DOHH2 (cell line): ENCODE data around the gene ABCF3.

Source experiments
- H3F3A ChIP-seq: fragments of 200-600 bp; sonication (generic), shearing (Covaris generic); 2 replicates; pipeline ENCODE4 v1.6.0; 2016; ENCODE audit warnings: antibody characterized with exemption, mild to moderate bottlenecking; ENCODE audit not compliant: control insufficient read depth, insufficient read depth
- H3K27ac ChIP-seq: fragments of 200-600 bp; sonication (generic); 2 replicates; pipeline ENCODE4 v1.5.1; 2014; ENCODE audit warnings: low read depth, mild to moderate bottlenecking, low read length, moderate library complexity
- H3K27me3 ChIP-seq: fragments of 200-600 bp; sonication (generic); 2 replicates; pipeline ENCODE4 v1.6.1; 2014; ENCODE audit warnings: mild to moderate bottlenecking, low read length, mixed read lengths; ENCODE audit not compliant: control insufficient read depth
- H3K36me3 ChIP-seq: fragments of 200-600 bp; sonication (generic); 2 replicates; pipeline ENCODE4 v1.6.1; 2014; ENCODE audit warnings: mild to moderate bottlenecking, low read length, moderate library complexity, mixed read lengths; ENCODE audit not compliant: control insufficient read depth
- H3K4me1 ChIP-seq: fragments of 200-600 bp; sonication (generic); 2 replicates; pipeline ENCODE4 v1.6.1; 2014; ENCODE audit warnings: mild to moderate bottlenecking, low read length, mixed read lengths; ENCODE audit not compliant: control insufficient read depth
- H3K4me2 ChIP-seq: fragments of 200-600 bp; sonication (generic); 2 replicates; pipeline ENCODE4 v1.6.0; 2014; ENCODE audit warnings: mild to moderate bottlenecking, low read length, moderate library complexity
- H3K4me3 ChIP-seq: fragments of 200-600 bp; sonication (generic); 2 replicates; pipeline ENCODE4 v1.5.1; 2014; ENCODE audit warnings: mild to moderate bottlenecking, low read length, mixed read lengths
- H3K79me2 ChIP-seq: fragments of 200-600 bp; sonication (generic); 2 replicates; pipeline ENCODE4 v1.6.1; 2014; ENCODE audit warnings: mild to moderate bottlenecking, low read length, mixed read lengths; ENCODE audit not compliant: control insufficient read depth
- H3K9me2 ChIP-seq: fragments of 200-600 bp; sonication (generic); replicated peaks from 2 replicates; pipeline ENCODE4 v1.6.1; 2014; ENCODE audit warnings: mild to moderate bottlenecking, low read length, mixed read lengths; ENCODE audit not compliant: control insufficient read depth
- H3K9me3 ChIP-seq: fragments of 200-600 bp; sonication (generic); 2 replicates; pipeline ENCODE4 v1.6.1; 2014; ENCODE audit warnings: antibody characterized with exemption, low read length, mixed read lengths; ENCODE audit not compliant: control insufficient read depth, insufficient read depth
- H4K20me1 ChIP-seq: fragments of 200-600 bp; sonication (generic); 2 replicates; pipeline ENCODE4 v1.6.0; 2014; ENCODE audit warnings: low read depth, mild to moderate bottlenecking, antibody characterized with exemption, low read length, moderate library complexity; ENCODE audit not compliant: control insufficient read depth, insufficient read depth
- CTCF ChIP-seq: fragments of 200-600 bp; sonication (generic); IDR thresholded peaks from one replicate; pipeline ENCODE4 v1.5.1; 2014; ENCODE audit warnings: antibody characterized with exemption, mild to moderate bottlenecking, low read depth, low read length; ENCODE audit not compliant: poor library complexity, severe bottlenecking
- EZH2phosphoT487 ChIP-seq: fragments of 200-600 bp; sonication (generic); IDR thresholded peaks from 2 replicates; pipeline ENCODE4 v1.6.1; 2017; ENCODE audit warnings: borderline replicate concordance, mild to moderate bottlenecking, antibody characterized with exemption, low read length, moderate library complexity, mixed read lengths

ABCF3 gene

GRCh38 chr3:184186184-184186901 lies at the start of gene ABCF3:
TSS of gene ABCF3 (plus strand) at chr3:184186199. CDS start at chr3:184186208, 9 bp downstream.
- H4K20me1 ChIP-seq: peaks cover 9% of the 10 kb centered on the region; the same call in 1 of the 2 replicates
- no peaks in the 10 kb centered on the region for H3K27me3 ChIP-seq
- no peaks in the 10 kb centered on the region for H3K9me3 ChIP-seq
- H3K4me2 ChIP-seq: peak within 1 kb of the TSS; percentile 92
- H3F3A ChIP-seq: peaks cover 3% of the 10 kb centered on the region; the same call in 1 of the 2 replicates
- peaks cover 21% of the 10 kb centered on the region for H3K4me1 ChIP-seq
- peak within 1 kb of the TSS; percentile 86 for H3K4me3 ChIP-seq
- peaks cover 84% of the 10 kb centered on the region for H3K36me3 ChIP-seq
- H3K9me2 ChIP-seq: no peaks in the 10 kb centered on the region
- TF ChIP-seq EZH2phosphoT487 (no peak), CTCF (no peak)
- peak within 1 kb of the TSS; percentile 33; the same call in 1 of the 2 replicates for H3K27ac ChIP-seq
- peaks cover 43% of the 10 kb centered on the region for H3K79me2 ChIP-seq

- TF ChIP-seq CTCF (no peak), EZH2phosphoT487 (no peak)
- Histone ChIP-seq H3K4me3 (no peak overlapping the region), H3K9me3 (no peaks in the 10 kb centered on the region), H3K36me3 (peaks cover 90% of the 10 kb centered on the region), H3K4me1 (peaks cover 18% of the 10 kb centered on the region), H3K9me2 (no peaks in the 10 kb centered on the region), H3K79me2 (peaks cover 54% of the 10 kb centered on the region), H3K27me3 (no peaks in the 10 kb centered on the region), H4K20me1 (0 out of 2 replicates have a peak, but pooled peaks cover 5% of the 10 kb centered on the region), H3F3A (no peaks in the 10 kb centered on the region), H3K4me2 (no peak overlapping the region), H3K27ac (no peak overlapping the region)
These were observed 45.6 kb upstream of the ABCF3 start for GRCh38 chr3:184140436-184140835.

GRCh38 chr3:184142199-184142598 lies 43.8 kb upstream of the ABCF3 start:
- Histone ChIP-seq H3K27me3 (no peaks in the 10 kb centered on the region), H3F3A (peaks cover 2% of the 10 kb centered on the region; the same call in 1 of the 2 replicates), H3K27ac (no peak overlapping the region), H3K79me2 (peaks cover 36% of the 10 kb centered on the region), H4K20me1 (no peaks in the 10 kb centered on the region), H3K9me2 (no peaks in the 10 kb centered on the region), H3K4me2 (no peak overlapping the region), H3K4me1 (peaks cover 7% of the 10 kb centered on the region), H3K9me3 (no peaks in the 10 kb centered on the region), H3K4me3 (no peak overlapping the region), H3K36me3 (peaks cover 80% of the 10 kb centered on the region)
- TF ChIP-seq EZH2phosphoT487: no peak
- no peak for TF ChIP-seq CTCF
